K562 (cell line): ENCODE measurements around the gene ADCYAP1.

Source experiments
- ARID4B ChIP-seq: sonication (generic); formaldehyde crosslinking; IDR thresholded peaks from 2 replicates; pipeline ENCODE4 v1.8.0; 2022; ENCODE audit warnings: mild to moderate bottlenecking, missing genetic modification reagents
- ATF2 ChIP-seq: sonication (generic); formaldehyde crosslinking; IDR thresholded peaks from 2 replicates; pipeline ENCODE4 v1.8.1; 2022; ENCODE audit warnings: missing genetic modification reagents
- BCL6 ChIP-seq: fragments of 250-450 bp; sonication (Bioruptor Pico); IDR thresholded peaks from 2 replicates; pipeline ENCODE4 v1.4.0; 2020
- CEBPB ChIP-seq: fragments of 450-650 bp; IDR thresholded peaks from 2 replicates; pipeline ENCODE4 v1.6.1; 2016; ENCODE audit warnings: missing genetic modification characterization, missing compliant biosample characterization
- HDAC3 ChIP-seq: fragments of 450-650 bp; IDR thresholded peaks from 2 replicates; pipeline ENCODE4 v1.6.1; 2018; ENCODE audit warnings: borderline replicate concordance, mild to moderate bottlenecking, moderate library complexity; ENCODE audit not compliant: partially characterized antibody
- MTF1 ChIP-seq: fragments of 250-450 bp; sonication (Bioruptor Pico); IDR thresholded peaks from 2 replicates; pipeline ENCODE4 v1.9.0; 2021; ENCODE audit warnings: moderate library complexity, mild to moderate bottlenecking, inconsistent platforms, borderline replicate concordance
- NR2F6 ChIP-seq: fragments of 450-650 bp; formaldehyde crosslinking; IDR thresholded peaks from 2 replicates; pipeline ENCODE4 v1.4.0; 2020; ENCODE audit warnings: mild to moderate bottlenecking
- SETDB1 ChIP-seq: IDR thresholded peaks from one replicate; pipeline ENCODE4 v1.6.1; 2012; ENCODE audit warnings: low read length, control low read depth, inconsistent platforms
- TAF1 ChIP-seq: IDR thresholded peaks from 2 replicates; pipeline ENCODE4 v1.6.1; 2011; ENCODE audit warnings: mild to moderate bottlenecking, low read length, moderate library complexity; ENCODE audit not compliant: insufficient read depth, control insufficient read depth, severe bottlenecking; ENCODE audit errors: extremely low read depth
- TBL1XR1 ChIP-seq, 2 experiments: IDR thresholded peaks; 2 replicates each; pipeline ENCODE4 v1.6.1; 2012; ENCODE audit warnings: improper control_type of control experiment in 2 of 2, low read length in 2 of 2, mild to moderate bottlenecking in 1 of 2
- USF1 ChIP-seq: sonication (generic); formaldehyde crosslinking; IDR thresholded peaks from 2 replicates; pipeline ENCODE4 v1.9.0; 2022; ENCODE audit warnings: mild to moderate bottlenecking, missing genetic modification reagents
- ZFP36 ChIP-seq: fragments of 150-350 bp; IDR thresholded peaks from 2 replicates; pipeline ENCODE4 v1.6.1; 2018; ENCODE audit warnings: low read length, low read depth; ENCODE audit not compliant: partially characterized antibody
- ZNF140 ChIP-seq: fragments of 250-450 bp; sonication (Bioruptor Pico); IDR thresholded peaks from 2 replicates; pipeline ENCODE4 v1.8.0; 2021; ENCODE audit warnings: moderate library complexity, mild to moderate bottlenecking, inconsistent platforms
- TF ChIP-seq, protein P1 (sequence below), 2 experiments: IDR thresholded peaks; 2 replicates each; pipeline ENCODE4 v1.6.1; 2011; ENCODE audit warnings: borderline replicate concordance in 1 of 2, control low read depth in 1 of 2, low read depth in 1 of 2, low read length in 1 of 2, mild to moderate bottlenecking in 1 of 2, mixed read lengths in 1 of 2, moderate library complexity in 1 of 2; ENCODE audit not compliant: insufficient read depth in 1 of 2, insufficient read length in 1 of 2, poor library complexity in 1 of 2, severe bottlenecking in 1 of 2; ENCODE audit errors: extremely low read depth in 1 of 2

DNA sequence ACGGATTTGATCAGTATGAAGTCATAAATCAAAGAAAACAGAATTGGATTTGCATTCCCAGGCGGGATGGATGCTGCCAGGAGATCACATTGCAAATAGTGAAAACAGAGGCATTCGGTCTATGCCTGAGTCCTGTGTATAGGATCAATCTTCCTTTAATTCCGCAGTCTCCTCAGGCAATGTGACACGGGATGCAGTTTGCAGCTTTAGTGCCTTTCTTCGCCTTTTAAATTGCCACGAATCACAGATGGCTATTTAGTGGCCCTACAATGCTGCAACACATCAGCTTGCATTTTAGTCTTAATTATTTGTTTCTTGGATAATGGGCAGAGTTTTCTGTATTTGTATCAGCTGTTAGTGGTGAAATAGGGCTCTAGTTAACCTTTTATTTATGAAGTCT, 6.8 kb downstream of the ADCYAP1 start:
- TF ChIP-seq ATF2 (no peak), ZNF140 (CRISPR knock-in tag) (no peak), TAF1 (no peak), USF1 (no peak), TBL1XR1 (IDR thresholded peaks at IDR 0.05; ENCODE audit: low read length in 2 of 2) (no peak), MTF1 (CRISPR knock-in tag) (no peak), ZFP36 (no peak), CEBPB (tag) (no peak), BCL6 (no peak), SETDB1 (no peak), NR2F6 (CRISPR knock-in tag) (no peak), ARID4B (CRISPR knock-in tag) (no peak), HDAC3 (no peak)
- TF ChIP-seq, protein P1, sequence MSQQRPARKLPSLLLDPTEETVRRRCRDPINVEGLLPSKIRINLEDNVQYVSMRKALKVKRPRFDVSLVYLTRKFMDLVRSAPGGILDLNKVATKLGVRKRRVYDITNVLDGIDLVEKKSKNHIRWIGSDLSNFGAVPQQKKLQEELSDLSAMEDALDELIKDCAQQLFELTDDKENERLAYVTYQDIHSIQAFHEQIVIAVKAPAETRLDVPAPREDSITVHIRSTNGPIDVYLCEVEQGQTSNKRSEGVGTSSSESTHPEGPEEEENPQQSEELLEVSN (IDR thresholded peaks at IDR 0.05; ENCODE audit: borderline replicate concordance in 1 of 2, extremely low read depth in 1 of 2, insufficient read depth in 1 of 2, insufficient read length in 1 of 2, low read depth in 1 of 2, low read length in 1 of 2, poor library complexity in 1 of 2, severe bottlenecking in 1 of 2): no peak
